Fibroblast of mammary gland (primary cell): ENCODE results near the gene CABP4.

ENCODE experiments used
- DNase-seq: peaks from one replicate; pipeline ENCODE4 v3.0.0-alpha.2; 2010; ENCODE audit warnings: low read depth
- H3K4me3 ChIP-seq: 2 replicates; pipeline ENCODE4 v1.5.1; 2011; ENCODE audit warnings: low read depth, mild to moderate bottlenecking, low read length, moderate library complexity; ENCODE audit not compliant: control insufficient read depth
- CTCF ChIP-seq: conservative IDR thresholded peaks from 2 replicates; pipeline ENCODE4 v1.5.1; 2011; ENCODE audit warnings: low read depth, low read length, inconsistent platforms; ENCODE audit not compliant: control insufficient read depth, insufficient read depth

The CABP4 gene

GRCh38 chr11:67506426-67507051 is 51.4 kb downstream of the CABP4 start:
- H3K4me3 ChIP-seq, result no peak overlapping the region
- no peak for TF ChIP-seq CTCF
- no peak for DNase-seq

- H3K4me3 ChIP-seq, result peak overlapping the region; percentile 72
Measured at GRCh38 chr11:67507242-67507863, 52.2 kb downstream of the CABP4 start.

GRCh38 chr11:67507864-67508485 is 52.8 kb downstream of the CABP4 start, which contains the start of gene CDK2AP2:
Gene CDK2AP2 (minus strand): TSS chr11:67508162. CDS start chr11:67508082, 80 bp downstream.
- peak; percentile 99 for DNase-seq
- peak within 1 kb of the TSS; percentile 72 for H3K4me3 ChIP-seq
- TF ChIP-seq CTCF, result no peak

More at GRCh38 chr11:67507242-67507863, 52.2 kb downstream of the CABP4 start:
- no peak for TF ChIP-seq CTCF
- DNase-seq, result peak; percentile 74

- TF ChIP-seq CTCF, result no peak
- peak; percentile 92 for DNase-seq
- H3K4me3 ChIP-seq, result peak overlapping the region; percentile 72
Measured at GRCh38 chr11:67508486-67509121, 53.5 kb downstream of the CABP4 start.

GRCh38 chr11:67510023-67510345 is 54.8 kb downstream of the CABP4 start:
- no peak overlapping the region for H3K4me3 ChIP-seq
- no peak for TF ChIP-seq CTCF

More at GRCh38 chr11:67510023-67510345, 54.8 kb downstream of the CABP4 start:
- DNase-seq, result no peak
